ENCODE results near the gene CMIP. TPM values are rescaled to one million over a fixed set of nuclear protein-coding genes. Genes with fewer than 3 reads are reported as not detected.
A peak's percentile ranks its signal among the peaks of the same experiment; 100 is the strongest.

Gene CMIP
- total RNA-seq, 1 experiment from 2014 or later, result 48.2 TPM

DNA sequence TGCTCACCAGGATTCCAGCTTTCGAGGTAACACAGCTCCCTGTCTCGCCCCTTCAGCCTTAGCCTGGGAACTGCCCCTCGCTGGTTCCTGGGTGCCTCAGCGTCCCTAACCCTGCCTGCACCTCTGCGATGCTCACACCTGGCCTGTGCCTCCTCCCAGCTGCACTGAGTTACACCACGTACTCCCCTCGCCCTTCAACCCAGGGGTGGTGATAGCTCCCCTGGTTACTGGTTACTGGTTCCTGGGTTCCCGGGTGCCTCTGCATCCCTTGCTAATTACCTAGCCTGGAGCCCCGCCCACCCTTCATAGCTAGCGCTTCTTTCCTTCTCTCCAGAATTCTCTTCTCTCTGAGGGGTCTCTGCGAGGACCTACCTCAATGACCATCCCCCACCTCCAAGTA lies 269.2 kb downstream of the CMIP start:
- Histone ChIP-seq H3K18ac (ENCODE audit: insufficient read length, low read depth, low read length) (no peak overlapping the region), H2BK20ac (ENCODE audit: low read depth, low read length, poor library complexity, severe bottlenecking) (no peak overlapping the region), H4K5ac (ENCODE audit: insufficient read length, low read depth, low read length) (no peak overlapping the region), H2BK5ac (ENCODE audit: insufficient read length, low read length) (no peak overlapping the region), H3K4me2 (ENCODE audit: insufficient read depth, insufficient read length, low read length) (no peak overlapping the region), H2AK5ac (ENCODE audit: insufficient read length, low read length) (no peak overlapping the region), H3K79me2 (ENCODE audit: insufficient read depth, low read length) (no peaks in the 10 kb centered on the region), H2BK15ac (ENCODE audit: low read depth, low read length) (no peak overlapping the region), H3K9me3 (ENCODE audit: control insufficient read depth, low read depth, low read length) (no peaks in the 10 kb centered on the region), H2BK120ac (ENCODE audit: low read depth, low read length, poor library complexity, severe bottlenecking) (no peak overlapping the region), H2BK12ac (ENCODE audit: insufficient read length, low read depth, low read length) (no peak overlapping the region), H3K23me2 (ENCODE audit: insufficient read length, low read depth, low read length, poor library complexity, severe bottlenecking) (no peaks in the 10 kb centered on the region), H3K4ac (ENCODE audit: low read depth, low read length) (no peak overlapping the region), H3K23ac (ENCODE audit: insufficient read length, low read depth, low read length) (no peak overlapping the region), H3K27me3 (ENCODE audit: insufficient read depth, low read length) (no peaks in the 10 kb centered on the region), H2AFZ (ENCODE audit: low read length) (no peak overlapping the region), H3K27ac (ENCODE audit: insufficient read length, low read depth, low read length) (no peak overlapping the region), H3K79me1 (ENCODE audit: insufficient read depth, low read depth, low read length, poor library complexity, severe bottlenecking) (no peaks in the 10 kb centered on the region), H4K20me1 (ENCODE audit: control insufficient read depth, insufficient read depth, insufficient read length) (no peaks in the 10 kb centered on the region), H4K8ac (replicated peaks; ENCODE audit: insufficient read length, low read depth, low read length) (no peak overlapping the region), H4K91ac (ENCODE audit: insufficient read length, low read depth, low read length) (no peak overlapping the region), H3K14ac (ENCODE audit: insufficient read depth, low read length) (no peak overlapping the region), H3K4me1 (ENCODE audit: insufficient read depth, low read length) (peaks cover 10% of the 10 kb centered on the region), H3T11ph (ENCODE audit: low read length) (no peak overlapping the region), H3K9ac (ENCODE audit: extremely low read depth, insufficient read length, low read length) (no peak overlapping the region), H3K56ac (ENCODE audit: insufficient read length, low read depth, low read length) (no peak overlapping the region)
- DNase-seq, result no peak
- H3K36me3 Mint-ChIP-seq (ENCODE audit: insufficient read depth in 1 of 3, low read depth in 3 of 3), result peaks cover 0 to 2% (median 0%) of the 10 kb centered on the region in 3 experiments; a peak in 2 of 7 replicates
- no peak overlapping the region for H3K4me3 Mint-ChIP-seq
- H3K27ac Mint-ChIP-seq, result peak overlapping the region in 1 of 3 experiments; percentile 77; a peak in 2 of 7 replicates
- H3K4me1 Mint-ChIP-seq, result peaks cover 64 to 80% of the 10 kb centered on the region in 2 experiments
- H3K9me3 Mint-ChIP-seq, result no peaks in the 10 kb centered on the region
- TF ChIP-seq, protein P1, sequence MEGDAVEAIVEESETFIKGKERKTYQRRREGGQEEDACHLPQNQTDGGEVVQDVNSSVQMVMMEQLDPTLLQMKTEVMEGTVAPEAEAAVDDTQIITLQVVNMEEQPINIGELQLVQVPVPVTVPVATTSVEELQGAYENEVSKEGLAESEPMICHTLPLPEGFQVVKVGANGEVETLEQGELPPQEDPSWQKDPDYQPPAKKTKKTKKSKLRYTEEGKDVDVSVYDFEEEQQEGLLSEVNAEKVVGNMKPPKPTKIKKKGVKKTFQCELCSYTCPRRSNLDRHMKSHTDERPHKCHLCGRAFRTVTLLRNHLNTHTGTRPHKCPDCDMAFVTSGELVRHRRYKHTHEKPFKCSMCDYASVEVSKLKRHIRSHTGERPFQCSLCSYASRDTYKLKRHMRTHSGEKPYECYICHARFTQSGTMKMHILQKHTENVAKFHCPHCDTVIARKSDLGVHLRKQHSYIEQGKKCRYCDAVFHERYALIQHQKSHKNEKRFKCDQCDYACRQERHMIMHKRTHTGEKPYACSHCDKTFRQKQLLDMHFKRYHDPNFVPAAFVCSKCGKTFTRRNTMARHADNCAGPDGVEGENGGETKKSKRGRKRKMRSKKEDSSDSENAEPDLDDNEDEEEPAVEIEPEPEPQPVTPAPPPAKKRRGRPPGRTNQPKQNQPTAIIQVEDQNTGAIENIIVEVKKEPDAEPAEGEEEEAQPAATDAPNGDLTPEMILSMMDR (conservative IDR thresholded peaks at IDR 0.05), result no peak
- no CpG with 5 or more reads among the region's 11 CpGs for WGBS (ENCODE audit: extremely low coverage, insufficient read length, low lambda C conversion rate)
- H3K27me3 Mint-ChIP-seq (ENCODE audit: low read depth), result no peaks in the 10 kb centered on the region

Measured in H9 (cell line).